Measurements from ENCODE around the gene SCN4A.

The SCN4A gene

DNA sequence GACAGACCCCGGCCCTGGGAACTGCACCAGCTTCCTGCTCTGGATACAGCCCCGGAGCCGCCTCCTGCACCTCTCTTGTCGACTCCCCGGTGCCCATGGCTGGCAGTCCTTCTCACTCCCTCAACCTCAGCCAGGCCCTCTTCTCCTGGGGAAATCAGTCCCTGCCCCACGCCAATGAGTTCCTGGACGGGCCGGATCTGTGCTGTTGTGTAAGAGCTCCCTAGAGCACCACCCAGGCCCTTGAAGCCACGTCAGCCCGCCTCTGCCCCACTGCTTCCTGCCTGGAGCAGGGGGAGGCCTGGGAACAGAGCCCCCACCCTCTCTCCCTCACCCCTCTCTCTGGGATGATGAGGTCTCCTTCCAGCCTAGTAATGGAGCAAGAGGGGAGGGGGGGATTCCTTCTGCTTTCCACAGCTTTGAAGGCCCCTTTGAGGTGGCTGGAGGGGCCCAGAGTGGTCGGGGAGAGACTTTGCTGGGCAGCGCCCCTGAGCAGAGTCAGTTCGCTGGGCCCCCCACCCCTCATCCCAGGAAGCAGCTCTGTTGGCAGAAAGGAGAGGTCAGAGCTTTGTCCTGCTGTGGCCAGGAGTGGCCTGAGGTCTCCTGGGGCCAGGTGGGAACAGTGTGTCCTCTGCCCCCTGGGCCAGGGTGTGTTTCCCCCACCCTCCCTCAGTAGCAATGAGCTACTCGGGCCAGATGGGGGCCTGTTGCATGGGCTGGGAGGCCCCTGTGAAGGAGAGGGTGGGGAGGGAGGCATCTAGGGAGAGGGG, 29.2 kb upstream of the SCN4A start:
- no peak for DNase-seq (ENCODE audit: low read depth in 2 of 2)

DNA sequence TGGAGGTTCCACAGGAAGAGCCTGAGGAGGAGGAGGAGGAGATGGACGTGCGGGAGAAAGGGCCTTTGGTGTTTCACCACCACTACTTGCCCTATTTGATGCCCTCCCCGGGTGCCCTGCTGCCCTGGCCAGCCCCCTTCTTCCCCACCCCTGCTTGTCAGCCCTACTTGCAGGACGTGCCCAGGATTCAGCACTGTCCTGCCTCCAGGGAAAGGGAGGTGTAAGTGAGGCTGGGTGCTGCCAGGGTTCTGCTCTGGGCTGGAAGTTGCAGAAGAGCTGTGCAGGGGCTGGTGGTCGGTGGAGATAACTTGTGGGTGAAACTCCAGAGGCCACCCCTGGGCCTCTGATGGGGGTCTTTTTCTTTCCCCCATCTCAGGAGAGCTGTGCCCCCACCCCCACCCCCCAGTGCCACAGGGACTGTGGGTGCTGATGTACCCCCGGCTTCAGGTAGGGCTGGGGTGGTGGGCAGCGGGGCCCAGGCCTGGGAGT, 28.4 kb upstream of the SCN4A start:
- no peak for DNase-seq (ENCODE audit: low read depth in 2 of 2)

DNA sequence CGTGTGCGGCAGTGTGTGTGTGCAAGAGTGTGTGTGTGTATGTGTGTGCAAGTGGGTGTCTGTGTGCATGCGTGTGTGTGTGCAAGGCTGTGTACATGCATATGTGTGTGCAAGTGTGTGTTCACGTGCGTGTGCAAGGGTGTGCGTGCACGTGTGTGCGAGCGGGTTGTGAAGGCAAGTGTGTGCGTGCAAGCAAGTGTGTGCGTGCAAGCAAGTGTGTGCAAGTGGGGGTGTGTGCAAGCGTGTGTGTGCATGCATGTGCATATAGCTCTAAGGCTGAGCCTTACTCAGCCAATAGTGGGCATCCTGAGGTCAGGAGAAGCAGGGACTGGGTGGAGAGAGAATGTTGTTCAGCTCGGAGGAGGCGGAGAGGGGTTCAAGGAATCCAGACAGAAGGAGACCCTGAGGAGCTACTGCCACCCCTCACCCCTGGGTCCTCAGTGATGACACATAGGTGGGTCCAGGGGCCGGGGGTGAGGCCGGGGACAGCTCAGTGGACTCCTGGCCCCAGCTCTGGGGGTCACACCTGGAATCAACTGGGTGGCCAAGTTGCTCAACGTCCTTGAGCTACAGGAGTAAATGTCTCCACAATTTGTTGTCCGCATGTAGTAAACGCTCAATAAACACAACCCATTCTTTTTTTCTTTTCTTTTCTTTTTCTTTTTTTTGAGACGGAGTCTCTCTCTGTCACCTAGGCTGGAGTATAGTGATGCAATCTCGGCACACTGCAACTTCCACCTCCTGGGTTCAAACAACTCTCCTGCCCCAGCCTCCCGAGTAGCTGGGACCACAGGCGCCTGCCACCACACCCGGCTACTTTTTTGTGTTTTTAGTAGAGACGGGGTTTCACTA, 27.2 kb upstream of the SCN4A start:
- no peak for DNase-seq (ENCODE audit: low read depth in 2 of 2)

DNA sequence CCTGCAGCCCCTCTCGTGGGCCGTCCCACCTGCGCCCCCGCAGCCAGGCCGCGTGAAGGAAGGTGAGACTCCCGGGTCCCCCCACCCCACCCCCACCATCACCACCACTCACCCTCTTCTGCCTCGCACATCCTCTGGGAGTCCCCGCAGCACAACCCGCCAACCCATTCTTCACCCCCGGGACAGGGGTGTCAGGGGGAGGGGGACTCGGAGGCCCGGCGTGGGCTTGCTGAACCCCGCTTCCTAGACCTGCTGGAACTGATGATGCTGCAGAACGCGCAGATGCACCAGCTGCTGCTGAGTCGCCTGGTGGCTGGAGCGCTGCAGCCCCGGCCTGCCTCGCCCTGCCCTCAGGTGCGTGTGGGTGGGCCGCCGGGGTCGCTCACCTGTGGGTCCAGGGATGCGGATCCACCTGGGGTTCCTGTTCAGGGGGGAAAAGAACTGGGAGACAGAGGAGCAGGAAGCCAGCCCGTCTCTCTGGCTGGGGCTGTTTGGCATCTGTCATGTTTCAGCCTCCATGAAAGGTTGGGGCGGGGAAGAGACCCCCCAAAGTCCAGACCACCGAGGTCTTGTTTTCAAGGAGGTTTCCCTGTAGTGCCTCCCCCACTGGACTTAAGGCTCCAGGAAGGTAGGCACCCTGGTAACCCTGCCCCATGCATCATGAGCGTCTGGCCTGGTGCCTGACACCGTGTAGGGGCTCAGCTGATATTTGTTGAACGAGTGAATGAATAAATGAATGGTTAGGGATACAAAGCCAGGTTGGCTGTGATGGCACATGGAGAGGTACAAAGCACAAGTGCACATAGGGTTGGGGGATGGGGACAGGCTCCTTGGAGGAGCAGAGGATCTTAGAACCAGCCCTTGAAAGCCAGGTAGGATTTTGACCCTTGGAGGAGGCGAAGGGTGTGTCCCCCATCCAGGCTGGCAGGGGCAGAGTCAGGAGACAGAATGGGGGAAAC, 26.3 kb upstream of the SCN4A start:
- no peak for DNase-seq (ENCODE audit: low read depth in 2 of 2)

DNA sequence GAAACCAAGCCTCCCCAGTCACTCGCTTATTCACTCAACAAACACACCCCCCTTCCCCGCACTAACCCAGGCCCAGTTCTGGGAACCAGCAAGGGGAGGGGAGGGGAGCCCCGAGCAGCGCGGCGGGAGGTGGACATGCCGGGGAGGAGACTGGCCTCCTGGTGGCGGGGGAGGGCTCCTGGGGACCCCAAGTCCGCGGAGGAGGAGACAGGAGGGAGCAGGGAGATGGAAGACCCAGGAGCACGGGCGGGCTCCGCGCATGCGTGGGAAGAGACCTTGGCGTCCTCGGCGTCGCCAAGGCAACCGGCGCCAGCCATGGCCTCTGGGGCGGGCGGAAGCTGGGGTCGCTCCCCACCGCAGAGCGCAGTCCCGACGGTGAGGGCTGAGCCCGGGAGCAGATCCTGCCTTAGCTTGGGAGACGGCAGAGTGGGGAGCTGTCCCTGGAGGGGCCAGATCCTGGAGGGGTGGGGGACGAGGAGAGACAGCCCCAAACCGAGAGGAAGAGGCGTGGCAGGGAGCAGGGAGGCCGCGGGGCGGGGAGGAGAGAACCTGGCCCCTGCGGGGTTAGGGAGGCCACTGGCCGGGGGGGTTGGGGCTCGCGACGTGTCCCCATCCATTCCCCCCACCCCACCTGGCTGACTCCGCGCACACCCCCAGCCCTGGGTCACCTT, 25.5 kb upstream of the SCN4A start, which contains the start of gene PRR29:
PRR29 (plus strand) TSS at position 302 of the 671 bp plus-strand sequence; CDS start at position 316, 14 bp downstream.
- peak; percentile 53 to 58 for DNase-seq (ENCODE audit: low read depth in 2 of 2)

DNA sequence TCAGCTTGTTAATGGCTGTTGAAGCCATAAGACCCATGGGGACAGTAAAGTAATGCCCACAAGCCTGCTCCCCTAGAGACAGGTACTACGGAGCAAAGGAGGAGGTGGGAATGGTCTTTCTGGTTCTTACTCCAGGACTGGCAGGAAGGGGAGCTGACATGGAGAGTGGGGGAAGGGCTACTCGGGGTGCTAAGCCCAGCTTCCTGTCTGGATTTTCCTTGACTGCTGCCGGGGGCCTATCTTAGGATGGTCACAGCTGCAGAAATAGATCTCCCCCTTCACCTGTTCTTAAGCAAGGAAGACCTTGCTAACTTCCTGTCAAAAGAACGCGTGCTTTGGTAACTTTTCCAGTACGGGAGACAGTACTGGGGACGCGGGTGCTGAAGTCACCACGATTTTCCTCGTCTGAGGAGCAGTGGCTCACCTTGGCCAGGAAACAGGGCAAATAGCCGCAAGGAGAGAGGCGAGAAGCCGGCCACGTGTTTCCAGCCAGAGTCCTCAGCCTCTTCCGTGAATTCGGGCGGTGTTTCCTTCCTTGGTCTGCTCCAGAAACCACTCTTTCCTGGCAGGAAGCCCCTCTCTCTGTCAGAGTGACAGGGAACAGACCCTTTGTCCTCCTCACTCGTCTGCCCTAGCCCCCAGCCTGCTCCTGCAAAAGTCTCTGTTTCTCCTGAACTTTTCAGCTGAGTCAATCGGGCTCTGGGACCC, 24.8 kb upstream of the SCN4A start:
- no peak for DNase-seq (ENCODE audit: low read depth in 2 of 2)

DNA sequence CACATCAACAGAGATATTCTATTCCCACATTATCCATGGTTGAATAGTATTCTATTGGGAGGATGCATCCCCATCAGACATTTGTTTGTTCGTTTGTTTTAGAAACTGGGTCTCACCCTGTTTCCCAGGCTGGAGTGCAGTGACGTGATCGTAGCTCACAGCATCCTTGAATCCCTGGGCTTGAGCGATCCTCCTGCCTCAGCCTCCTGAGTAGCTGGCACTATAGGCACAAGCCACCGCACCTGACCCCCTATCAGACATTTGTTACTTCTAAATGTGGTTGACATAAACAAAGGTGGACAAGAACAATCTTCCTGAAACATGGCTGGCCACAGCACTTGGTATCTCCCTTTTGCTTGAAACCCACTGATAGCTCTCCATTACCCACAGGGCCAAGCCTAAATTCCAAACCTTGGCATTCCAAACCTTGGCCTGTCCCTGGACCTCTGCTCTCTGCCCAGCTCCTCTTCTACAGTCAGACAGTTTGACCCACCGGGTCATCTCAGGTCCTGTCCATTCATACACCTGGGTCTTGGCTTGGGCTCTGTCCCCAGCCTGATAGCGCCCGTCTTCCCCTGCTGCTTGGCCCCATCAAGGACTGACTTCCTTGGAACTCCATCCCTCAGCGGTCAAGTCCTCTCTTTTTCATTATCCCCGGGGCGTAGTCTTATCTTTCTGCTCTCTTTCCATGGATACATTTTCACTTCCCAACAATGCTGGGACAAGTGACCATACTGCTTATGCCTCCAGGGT, 23.9 kb upstream of the SCN4A start:
- DNase-seq (ENCODE audit: low read depth in 2 of 2): no peak

DNA sequence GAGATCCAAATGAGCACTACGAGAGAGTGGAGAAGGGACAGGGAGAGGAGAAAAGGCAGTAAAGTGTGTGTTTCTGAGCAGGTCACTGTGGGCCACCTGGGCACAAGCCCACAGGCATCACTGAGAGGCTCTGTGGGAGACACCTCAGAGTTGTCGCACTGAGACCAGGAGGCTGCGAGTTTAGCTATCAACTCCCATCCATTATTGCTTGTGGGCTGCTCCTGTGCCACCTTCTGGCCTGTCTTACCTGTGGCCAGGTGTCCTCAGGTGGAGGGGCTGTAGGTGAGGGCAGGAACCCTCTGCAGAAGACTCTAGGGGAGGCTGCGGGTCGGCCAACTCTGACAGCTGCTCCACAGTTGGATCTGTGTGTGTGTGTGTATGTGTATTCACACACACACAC, 22.9 kb upstream of the SCN4A start:
- no peak for DNase-seq (ENCODE audit: low read depth in 2 of 2)

DNA sequence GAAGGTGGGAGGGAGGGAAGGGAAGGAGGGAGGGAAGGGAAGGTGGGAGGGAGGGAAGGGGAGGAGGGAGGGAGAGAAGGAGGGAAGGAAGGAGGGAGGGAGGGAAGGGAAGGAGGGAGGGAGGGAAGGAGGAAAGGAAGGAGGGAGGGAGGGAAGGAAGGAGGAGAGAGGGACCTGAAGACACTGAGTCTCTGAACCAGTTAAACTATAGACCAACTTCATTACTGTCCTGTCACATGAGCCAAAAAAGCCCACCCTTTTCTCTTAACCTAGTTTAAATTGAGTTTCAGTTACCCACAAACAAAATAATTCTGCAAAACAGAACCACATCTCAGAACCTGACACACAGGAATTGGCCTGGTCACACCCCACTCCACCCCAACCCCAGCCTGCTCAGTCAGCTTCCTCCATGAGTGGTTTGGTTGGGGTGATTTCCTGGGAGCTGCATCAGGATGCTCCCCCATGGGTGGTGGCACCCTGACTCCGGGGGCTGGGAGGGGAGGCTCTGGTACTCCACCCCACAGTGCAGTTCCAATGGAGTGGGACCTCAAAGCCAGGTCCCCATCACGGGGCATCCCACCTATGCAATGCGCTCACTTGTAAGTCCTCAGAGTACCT, 20.8 kb upstream of the SCN4A start:
- no peak for DNase-seq (ENCODE audit: low read depth in 2 of 2)

DNA sequence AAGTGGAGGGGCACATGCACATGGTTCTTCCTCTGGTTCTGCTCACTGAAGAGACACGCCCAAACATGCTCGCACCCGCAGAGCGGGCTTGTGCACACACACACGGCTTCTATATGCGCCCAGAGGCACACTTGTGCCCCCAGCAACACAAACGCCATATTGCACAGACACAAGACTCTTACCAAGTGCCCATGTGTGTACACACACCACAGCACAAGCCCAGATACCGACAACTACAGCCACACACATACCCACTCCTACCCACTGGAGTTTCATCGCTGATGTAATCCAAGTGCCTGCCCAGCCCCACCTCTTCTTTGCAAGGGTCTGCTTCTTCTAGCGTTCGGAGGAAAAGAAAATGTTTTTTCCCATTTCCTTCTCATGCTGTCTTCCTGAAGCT, 18.9 kb upstream of the SCN4A start:
- DNase-seq (ENCODE audit: low read depth in 2 of 2): no peak

DNA sequence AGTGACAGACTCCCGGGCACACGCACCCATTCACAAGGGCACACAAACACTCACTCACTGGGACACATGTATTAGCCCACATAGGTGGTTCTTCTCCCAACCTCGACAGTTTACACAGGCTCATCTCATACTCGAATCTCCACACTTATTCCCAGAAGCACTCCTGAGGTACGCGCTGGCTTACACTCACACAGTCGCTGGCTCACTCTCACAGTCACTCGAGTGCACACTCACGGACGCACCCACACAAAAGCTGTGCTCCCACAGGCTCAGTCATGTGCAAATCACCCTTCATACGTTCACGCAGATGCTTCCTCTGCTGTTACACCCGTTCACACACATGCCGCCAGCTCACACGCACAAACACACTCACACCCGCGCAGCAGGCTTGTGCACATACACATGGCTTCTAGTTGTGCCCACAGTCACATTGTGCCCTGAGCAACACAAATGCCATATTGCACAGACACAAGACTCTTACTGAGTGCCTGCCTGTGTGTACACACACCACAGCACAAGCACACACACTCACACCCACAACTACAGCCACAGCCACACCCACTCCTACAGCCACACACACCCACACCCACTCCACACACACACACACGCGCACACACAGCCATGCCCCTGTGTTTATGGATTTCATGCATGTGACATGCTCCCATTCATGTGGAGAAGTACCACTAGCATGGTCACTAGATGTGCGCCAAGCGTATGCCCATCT, 17.1 kb upstream of the SCN4A start:
- no peak for DNase-seq (ENCODE audit: low read depth in 2 of 2)

DNA sequence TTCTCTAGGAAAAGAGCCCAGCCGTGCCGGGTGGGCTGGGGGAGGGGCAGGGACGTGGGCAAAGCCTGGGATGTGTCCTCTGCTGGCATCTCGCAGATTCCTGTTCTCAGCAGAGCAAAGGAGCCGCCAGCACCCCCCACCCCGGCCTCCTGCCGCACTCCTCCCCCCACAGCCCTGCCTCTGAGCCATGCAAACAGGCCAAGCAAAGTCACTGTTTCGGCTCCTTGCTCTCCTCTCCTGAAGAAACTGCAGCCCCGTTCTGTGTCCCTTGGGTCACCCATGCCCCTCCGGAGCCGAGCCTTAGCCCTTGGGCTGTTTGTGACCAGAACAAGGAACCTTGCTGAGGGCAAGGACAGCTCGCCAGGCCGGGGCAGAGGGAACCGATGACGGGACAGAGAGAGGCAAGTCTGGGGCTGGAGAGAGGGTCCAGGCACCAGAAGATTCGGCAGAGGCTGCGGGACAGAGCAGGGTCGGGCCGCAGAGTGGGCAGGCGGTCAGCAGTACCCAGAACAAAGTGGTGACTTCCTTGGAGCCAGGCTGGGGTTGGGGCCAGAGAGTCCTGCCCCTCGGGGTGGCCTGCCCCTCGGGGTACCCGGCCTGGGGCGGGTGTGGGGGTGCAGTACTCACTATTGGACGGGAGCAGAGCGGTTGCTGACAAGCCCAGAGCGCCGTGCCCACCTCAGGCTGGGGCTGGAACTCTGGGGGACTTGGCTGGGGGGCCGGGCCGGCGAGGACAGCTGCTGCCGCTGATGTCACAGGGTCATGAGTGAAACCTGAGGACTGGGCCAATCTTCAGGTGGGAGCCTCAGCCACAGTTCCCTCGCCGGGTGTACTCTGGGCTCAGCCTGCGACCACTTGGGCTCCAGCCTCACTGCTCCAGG, 16.3 kb upstream of the SCN4A start:
- DNase-seq (ENCODE audit: low read depth in 2 of 2): no peak

DNA sequence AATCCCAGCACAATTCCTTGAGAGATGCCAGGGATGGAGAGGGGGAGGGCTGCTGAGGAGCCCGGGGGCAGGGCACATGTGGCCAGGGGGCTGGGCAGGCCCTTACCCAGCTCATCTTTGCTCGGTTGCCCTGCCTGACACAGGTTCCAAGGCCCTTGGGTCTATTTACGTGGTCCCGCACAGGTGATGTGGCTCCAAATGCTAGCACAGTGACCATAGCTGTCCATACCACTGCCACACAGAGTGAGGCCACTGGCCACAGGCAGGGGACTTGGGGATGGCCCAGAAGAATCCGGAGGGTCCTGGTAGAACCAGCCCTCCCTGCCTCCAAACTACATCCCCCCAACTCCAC, 15.4 kb upstream of the SCN4A start:
- no peak for DNase-seq (ENCODE audit: low read depth in 2 of 2)

DNA sequence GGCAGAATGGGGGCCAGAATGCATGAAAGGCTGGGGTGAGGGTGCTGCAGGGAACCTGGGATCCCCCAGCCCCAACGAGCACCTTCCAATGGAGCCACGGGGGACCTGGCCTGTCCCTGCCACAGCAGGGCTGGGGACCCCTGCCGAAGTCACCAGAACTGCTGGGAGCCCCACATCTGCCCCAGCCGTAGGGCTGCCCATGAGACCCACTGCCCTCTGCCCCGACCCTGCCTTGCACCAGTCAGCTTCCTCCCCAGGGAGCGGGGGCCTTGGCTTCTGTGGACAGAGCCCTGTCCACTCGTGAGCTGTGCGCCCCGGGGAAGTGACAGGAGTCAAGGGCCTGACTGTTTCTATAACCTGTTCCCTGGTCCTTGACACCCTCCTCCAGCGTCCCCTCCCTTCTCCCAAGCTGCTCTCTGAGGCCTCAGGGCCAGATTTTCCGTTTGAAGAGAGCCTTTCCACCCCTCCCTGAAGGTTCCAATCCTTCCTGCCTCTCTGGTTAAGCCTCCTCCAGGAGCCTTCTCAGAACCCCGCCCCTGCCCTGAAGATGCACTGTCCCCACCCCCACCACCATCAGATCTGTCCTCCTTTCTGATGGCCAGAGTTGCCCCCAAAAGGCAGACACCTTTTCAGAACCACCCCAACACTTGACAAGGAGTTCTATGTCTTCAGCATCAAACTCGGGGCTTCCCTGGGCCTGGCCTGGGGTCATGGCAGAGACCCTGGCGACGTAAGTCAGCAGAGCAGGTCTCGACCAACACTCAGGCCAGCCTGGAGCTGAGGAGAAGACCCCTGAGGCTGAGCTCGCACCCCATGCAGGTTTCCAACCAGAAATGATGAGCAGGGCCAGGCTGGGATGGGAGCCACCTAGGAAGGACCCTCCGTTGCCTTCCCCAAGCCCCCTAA, 14.8 kb upstream of the SCN4A start:
- DNase-seq (ENCODE audit: low read depth in 2 of 2): no peak

DNA sequence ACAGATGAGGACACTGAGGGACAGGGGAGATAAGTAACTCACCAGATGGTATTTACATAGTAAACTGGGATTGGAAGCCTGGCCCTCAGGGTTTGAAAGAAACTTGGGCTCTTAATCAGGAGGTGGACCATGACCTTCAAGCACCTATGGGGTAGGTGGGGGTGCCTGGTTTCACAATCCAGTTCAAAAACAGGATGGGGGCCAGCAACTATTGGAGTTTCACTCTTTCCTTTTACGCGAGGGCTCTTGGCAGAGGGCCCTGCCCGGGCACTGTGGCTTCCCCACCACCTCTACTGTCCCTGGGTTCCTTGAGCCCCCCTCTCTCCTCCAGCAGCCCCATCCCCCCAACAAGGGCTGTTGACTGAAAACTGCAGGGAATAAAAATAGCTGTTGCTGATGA, 14.1 kb upstream of the SCN4A start:
- no peak for DNase-seq (ENCODE audit: low read depth in 2 of 2)

DNA sequence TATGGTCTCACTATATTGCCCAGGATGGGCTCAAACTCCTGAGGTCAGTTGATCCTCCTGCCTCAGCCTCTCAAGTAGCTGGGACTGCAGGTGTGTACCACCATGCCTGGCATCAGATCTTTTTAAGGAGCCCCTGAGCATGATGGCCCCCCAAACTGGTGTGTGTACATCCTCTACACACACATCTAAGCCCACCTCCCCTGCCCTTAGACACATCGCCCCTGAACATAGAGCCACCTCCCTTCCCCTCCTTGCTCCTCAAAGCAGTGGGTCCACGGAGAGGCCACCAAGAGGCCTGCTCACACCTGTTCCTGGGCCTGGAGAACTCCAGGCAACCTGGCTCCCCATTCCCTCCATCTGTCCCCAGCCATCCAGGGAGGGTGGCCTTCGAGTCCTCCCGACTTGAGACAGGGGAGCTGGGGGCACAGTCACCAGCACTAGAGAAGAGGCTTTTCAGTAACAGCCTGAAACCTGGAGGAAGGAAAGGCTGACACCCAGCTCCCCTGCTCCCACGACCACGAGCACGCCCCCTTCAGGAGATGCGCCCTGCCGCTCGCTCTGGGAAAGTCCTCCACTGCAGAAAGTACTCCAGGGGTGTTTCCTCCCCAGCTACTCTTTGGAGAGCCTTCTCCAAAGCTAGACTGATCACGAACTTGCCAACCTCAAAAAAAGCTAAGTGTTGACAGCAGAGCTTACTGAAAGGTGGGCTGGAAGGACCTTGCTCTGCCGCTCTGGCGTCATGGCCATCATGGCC, 12.8 kb upstream of the SCN4A start:
- DNase-seq (ENCODE audit: low read depth in 2 of 2): no peak
